Left renal cortex interstitium (tissue), 4 donors: Measurements from ENCODE around the gene FZD10. TPM values are rescaled to one million over a fixed set of nuclear protein-coding genes. Genes with fewer than 3 reads are reported as not detected.

Source experiments
- DNase-seq, 4 donors: peaks; one replicate each; pipeline ENCODE4 v3.0.0-alpha.2; 2013; ENCODE audit warnings: low read depth in 4 of 4, low spot score in 2 of 4, missing footprints in 1 of 4
- polyA plus RNA-seq, 4 donors: library from polyadenylated mRNA; unstranded; fragments of 120-200 nt; gene quantifications; one replicate each; pipeline ENCODE4 v1.2.1, GENCODE V29; 2013; ENCODE audit not compliant: insufficient read length in 4 of 4

The FZD10 gene
- polyA plus RNA-seq, 4 donors = 2.4 to 3.8 (median 2.9) TPM

DNA sequence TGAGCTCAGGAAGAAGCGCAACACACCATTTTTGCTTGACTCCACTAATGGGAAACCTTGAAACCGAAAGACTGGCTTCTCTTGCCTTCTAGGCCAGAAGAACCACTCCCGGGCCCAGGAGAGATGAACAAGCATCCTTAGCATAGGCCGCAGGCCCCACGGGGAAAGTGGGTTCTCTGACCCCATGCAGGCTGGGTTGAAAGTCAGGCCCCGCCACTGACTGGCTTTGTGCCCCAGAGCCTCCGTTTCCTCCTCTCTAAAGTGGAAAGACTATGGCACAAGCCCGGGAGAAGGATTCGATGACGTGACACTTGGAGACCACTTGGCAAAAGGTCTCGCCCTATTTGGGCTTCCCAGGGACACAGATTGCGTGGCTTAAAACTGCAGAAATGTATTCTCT lies 9.9 kb upstream of the FZD10 start:
- no peak for DNase-seq

DNA sequence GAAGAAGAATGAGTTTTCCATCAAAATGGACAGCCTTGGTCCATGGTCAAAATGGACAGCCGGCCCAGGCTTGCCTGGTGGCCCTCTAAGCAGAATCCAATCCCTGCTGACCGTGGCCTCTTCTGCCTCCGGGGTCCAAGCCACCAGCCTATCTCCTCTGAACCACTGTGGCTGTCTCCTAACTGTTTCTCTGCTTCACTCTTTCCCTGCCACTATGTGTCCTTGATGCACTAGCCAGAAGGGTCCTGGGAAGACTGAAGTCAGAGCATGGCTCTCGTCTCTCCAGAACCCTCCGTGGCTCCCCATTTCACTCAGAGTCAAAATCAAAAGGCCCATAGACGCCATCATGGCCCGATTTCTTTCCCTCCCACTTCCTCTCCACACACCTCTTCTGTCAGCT lies 8.5 kb upstream of the FZD10 start:
- DNase-seq = no peak

- no peak for DNase-seq
These were observed 7.8 kb upstream of the FZD10 start for GRCh38 chr12:130154276-130155070.

- DNase-seq = no peak
These were observed 6.7 kb upstream of the FZD10 start for GRCh38 chr12:130155416-130156073.

GRCh38 chr12:130156652-130157275 lies 5.5 kb upstream of the FZD10 start:
- DNase-seq = no peak

- no peak for DNase-seq
These were observed 4.1 kb upstream of the FZD10 start for GRCh38 chr12:130157998-130158753.

GRCh38 chr12:130158754-130159059 lies 3.6 kb upstream of the FZD10 start:
- no peak for DNase-seq

DNA sequence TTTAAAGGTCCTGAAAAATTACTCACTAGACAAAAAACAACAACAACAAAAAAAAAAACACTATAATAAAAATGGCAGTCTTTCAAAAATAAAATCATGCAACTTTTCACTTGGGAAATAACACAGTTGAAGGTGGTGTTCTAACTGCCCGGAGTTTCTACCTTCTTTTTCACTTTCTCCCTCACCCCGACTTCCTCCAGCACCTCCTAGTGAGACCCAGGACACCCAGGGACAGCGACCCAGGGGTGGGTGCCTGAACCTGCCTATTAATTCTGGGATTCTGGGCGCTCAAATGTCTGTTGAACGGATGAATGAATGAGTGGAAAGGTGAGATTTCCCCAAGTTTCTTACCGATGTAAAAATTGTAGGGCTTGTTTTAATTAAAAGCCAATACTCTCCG lies 2.0 kb upstream of the FZD10 start:
- no peak for DNase-seq

DNA sequence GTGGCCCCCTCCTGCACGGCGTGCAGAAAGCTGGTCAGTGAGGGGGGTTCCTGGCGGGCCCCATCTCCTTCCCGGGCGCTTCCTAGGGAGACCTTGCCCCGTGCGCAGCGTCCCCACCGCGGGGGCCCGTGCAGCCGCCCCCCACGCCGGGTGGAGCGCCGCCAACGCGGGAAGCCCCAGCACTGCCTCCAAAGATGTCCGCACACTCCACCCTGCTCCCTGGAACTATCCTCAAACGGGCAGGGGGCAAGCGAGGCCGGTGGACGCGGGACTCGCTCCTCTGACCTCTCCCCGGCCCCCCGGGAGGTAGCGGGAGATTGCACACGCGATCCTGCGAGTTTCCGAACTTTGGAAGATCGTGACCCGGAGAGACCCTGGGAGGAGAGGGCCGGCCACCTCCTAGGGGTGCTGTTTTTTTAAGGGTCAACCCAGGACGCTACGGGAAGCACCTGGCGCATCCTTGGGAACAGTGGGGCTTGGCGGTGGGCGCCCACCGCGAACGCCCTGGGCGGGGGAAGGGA lies 1.5 kb upstream of the FZD10 start:
- no peak for DNase-seq

DNA sequence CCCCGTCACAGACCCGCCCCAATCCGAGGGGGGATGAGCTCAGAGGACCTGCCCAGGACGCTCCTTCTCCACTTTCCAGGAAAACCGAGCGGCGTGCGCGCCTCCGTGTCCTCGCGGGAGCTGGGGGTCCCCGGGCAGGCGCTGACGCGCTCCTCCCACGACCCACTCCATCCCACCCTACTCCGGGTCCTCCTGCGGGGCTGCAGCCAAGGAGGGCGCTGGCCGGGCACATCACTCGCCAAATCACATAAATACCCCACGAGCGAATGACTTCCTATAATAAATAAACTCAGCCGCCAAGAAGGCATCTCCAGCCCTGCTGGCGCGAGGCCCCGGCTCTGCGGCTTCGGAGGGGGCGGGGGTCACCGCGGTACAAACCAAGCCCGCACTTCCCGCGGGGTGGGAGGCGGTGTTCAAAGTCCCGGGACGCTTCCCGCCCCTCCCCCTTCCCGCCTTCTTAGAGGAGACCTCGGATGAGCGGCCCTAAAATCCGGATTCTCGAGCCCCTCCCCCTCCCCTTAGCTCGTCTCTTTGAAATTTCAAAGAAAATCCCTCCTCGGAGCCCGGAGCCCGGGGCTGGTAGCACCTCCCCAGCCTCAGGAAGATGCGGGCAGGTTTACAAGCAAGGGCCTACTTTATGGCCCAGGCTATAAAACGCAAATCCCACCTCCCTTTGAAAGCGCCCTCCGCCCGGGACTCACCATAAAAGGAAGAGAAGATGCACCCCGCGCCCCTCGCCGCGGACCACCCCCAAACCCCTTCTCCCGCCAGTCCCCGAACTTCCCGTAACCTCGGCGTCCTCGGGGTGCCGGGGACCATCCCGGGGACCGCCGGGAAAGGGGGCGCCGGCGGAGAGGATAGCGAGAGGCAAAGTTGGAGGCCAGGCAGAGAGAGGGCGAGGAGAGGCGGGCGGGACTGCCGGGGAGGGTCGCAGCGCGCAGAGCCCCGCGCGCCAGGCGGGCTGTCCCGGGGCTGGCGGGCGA lies 712 bp upstream of the FZD10 start:
- no peak for DNase-seq

- no peak for DNase-seq
These were observed 639 bp downstream of the FZD10 start for GRCh38 chr12:130162745-130163460.

DNA sequence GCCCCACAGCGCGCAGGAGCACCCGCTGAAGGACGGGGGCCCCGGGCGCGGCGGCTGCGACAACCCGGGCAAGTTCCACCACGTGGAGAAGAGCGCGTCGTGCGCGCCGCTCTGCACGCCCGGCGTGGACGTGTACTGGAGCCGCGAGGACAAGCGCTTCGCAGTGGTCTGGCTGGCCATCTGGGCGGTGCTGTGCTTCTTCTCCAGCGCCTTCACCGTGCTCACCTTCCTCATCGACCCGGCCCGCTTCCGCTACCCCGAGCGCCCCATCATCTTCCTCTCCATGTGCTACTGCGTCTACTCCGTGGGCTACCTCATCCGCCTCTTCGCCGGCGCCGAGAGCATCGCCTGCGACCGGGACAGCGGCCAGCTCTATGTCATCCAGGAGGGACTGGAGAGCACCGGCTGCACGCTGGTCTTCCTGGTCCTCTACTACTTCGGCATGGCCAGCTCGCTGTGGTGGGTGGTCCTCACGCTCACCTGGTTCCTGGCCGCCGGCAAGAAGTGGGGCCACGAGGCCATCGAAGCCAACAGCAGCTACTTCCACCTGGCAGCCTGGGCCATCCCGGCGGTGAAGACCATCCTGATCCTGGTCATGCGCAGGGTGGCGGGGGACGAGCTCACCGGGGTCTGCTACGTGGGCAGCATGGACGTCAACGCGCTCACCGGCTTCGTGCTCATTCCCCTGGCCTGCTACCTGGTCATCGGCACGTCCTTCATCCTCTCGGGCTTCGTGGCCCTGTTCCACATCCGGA lies 1.4 kb downstream of the FZD10 start:
- no peak for DNase-seq

DNA sequence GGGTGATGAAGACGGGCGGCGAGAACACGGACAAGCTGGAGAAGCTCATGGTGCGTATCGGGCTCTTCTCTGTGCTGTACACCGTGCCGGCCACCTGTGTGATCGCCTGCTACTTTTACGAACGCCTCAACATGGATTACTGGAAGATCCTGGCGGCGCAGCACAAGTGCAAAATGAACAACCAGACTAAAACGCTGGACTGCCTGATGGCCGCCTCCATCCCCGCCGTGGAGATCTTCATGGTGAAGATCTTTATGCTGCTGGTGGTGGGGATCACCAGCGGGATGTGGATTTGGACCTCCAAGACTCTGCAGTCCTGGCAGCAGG lies 1.9 kb downstream of the FZD10 start:
- DNase-seq = no peak

DNA sequence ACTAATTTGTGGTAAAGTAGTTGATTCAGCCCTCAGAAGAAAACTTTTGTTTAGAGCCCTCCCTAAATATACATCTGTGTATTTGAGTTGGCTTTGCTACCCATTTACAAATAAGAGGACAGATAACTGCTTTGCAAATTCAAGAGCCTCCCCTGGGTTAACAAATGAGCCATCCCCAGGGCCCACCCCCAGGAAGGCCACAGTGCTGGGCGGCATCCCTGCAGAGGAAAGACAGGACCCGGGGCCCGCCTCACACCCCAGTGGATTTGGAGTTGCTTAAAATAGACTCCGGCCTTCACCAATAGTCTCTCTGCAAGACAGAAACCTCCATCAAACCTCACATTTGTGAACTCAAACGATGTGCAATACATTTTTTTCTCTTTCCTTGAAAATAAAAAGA lies 2.7 kb downstream of the FZD10 start:
- no peak for DNase-seq

GRCh38 chr12:130166306-130166705 lies 4.0 kb downstream of the FZD10 start:
- DNase-seq = no peak

DNA sequence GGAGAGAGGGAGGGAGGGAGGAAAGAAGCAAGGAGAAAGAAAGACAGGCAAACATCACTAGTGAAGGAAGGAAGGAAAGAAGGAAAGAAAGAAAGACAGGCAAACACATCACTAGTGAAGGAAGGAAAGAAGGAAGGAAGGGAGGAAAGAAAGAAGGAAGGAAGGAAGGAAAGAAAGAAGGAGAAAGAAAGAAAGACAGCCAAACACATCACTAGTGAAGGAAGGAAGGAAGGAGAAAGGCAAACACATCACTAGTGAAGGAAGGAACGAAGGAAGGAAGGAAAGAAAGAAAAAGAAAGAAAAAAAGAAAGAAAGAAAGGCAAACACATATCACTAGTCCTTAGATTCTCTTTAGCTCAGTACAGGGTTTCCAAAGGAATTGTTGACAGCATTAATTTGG lies 5.3 kb downstream of the FZD10 start:
- DNase-seq = no peak

GRCh38 chr12:130169256-130169655 lies 7.0 kb downstream of the FZD10 start:
- no peak for DNase-seq

DNA sequence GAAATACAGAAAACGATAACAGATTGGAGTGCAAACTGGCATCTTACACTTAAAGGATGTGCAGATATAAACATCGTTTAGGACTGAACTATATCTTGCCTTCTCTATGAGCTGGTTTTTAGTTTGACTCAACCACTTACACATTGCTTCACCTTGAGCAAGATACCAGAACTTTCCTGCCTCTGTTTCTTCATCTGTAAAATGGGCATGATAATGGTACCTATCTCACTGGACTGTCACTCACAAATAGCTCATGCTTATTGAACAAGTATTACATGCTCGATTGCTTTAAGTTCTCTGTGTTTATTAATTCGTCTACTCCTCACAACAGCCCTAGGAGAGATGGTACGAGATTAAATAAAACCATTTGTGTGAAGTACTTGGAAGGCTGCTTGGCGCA lies 7.7 kb downstream of the FZD10 start:
- no peak for DNase-seq

DNA sequence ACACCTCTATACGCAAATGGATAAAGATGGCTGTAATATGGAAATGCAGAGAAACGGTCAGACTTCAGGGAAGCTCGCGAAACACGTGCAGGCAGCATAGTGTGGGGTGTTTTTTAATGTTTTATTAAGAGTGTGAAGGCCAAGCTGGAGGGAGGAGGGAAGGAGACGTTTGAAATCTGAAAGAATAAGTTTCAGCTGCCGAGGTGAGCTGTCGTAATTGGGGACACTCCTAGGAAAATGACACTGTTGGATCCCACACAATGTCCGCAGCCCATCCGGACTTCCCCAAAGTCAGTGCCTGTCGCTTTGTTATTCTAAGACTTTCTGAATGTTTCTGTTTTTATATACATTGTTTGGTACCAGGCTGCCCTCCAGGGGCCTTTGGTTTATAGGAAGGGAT lies 8.3 kb downstream of the FZD10 start:
- DNase-seq = no peak
